ENCODE results near the gene PIGM.

DNA sequence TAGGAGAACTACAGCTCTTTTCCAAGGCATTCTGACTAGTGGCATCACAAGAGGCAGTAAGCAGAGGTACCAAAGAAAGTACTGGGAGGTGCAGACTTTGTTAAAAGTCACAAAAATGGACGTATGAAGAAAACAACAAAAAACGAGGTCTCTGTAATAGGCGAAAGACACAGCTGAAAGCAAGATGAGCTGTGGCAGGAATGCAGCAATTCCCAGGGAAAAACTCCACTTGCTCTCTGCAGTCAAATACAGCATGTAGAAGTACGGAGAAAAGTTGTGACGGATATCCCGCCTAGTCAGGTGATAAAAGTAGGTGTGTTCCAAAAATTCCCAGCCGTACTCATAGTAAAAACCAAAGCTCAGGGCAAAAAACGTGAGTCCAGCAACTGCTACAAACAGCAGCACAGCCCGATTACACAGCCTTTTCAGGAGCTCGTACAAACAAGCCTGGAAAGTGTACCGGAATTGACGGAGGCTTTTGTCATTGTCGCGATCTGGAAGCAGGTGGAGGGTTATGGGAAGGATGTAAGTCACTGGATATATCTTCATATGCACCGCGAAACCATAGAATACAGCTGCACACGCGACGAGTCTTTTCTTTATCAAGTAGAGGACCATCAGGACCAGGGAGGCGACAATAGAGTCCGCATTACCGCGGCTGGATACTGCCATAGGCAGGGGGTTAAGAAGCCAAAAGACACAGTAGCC lies 979 bp downstream of the PIGM start:
- no peak for TF ChIP-seq ELF4 (IDR thresholded peaks at IDR 0.05)
- TF ChIP-seq SP1 (IDR thresholded peaks at IDR 0.05): no peak
- TF ChIP-seq SUZ12 (IDR thresholded peaks at IDR 0.05): no peak
- TF ChIP-seq TARDBP (IDR thresholded peaks at IDR 0.05): no peak
- no peak for TF ChIP-seq FOXM1 (IDR thresholded peaks at IDR 0.05; ENCODE audit: borderline replicate concordance)
